ENCODE data around the gene CCDC88C. TPM values are rescaled to one million over a fixed set of nuclear protein-coding genes. Genes with fewer than 3 reads are reported as not detected.

CCDC88C gene
- total and polyA plus RNA-seq, 7 donors, result 0.95 to 45.7 (median 3.9) TPM

DNA sequence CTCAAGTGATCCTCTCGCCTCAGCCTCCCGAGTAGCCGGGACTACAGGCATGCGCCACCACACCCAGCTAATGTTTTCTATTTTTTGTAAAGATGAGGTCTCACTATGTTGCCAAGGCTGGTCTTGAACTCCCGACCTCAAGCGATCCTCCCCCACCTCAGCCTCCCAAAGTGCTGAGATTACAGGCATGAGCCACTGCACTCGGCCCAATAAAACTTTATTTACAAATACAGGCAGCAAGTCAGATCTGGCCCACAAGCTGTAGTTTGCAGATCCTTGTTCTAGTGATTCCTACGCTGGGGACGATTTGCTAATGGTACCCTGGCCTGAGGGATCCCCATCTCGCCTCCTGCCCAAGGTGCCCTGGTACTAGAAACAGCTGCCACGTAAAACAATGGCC lies 74.6 kb downstream of the CCDC88C start:
- H3K4me3 ChIP-seq, result no peak overlapping the region
- WGBS, 2 donors, result 91 to 93% methylated on average over 11 of the region's 11 CpGs
- intact Hi-C loops (cut with DNase I), result no loop called here
- no peaks in the 10 kb centered on the region for H3K27me3 ChIP-seq
- no peaks in the 10 kb centered on the region for H3K4me1 ChIP-seq
- DNase-seq, result no peak
- H3K9me3 ChIP-seq, result no peaks in the 10 kb centered on the region
- no peaks in the 10 kb centered on the region for H3K36me3 ChIP-seq
- TF ChIP-seq EP300 (IDR thresholded peaks at IDR 0.05) (no peak), POLR2A (IDR thresholded peaks at IDR 0.05) (no peak), CTCF (IDR thresholded peaks at IDR 0.05) (no peak), POLR2AphosphoS5 (IDR thresholded peaks at IDR 0.05) (no peak)
- no peak overlapping the region for H3K27ac ChIP-seq

DNA sequence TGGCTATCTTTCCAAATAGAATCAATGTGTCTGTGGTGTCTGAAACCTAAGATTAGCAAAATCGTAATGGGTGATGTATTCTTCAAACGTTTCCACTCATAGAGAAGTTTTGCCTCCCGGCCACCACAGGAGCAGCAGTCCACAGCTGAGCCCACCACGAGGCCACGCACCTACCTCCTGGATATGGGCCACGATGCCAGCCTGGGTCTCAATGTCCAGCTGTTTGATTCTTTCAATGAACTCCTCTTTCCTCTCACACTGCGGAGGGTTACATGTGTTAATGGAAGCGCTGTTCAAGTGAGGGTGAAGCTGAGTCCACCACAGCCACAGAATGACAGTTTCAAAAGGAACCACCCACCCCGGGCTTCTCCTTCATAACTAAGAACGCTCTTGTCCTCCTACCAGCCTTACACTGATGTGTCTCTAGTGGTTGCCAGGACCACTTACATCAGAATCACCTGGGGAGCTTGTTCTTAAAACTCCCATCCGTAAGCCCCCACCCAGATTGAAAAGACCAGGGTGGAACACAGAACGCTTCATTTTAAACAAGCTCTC lies 75.3 kb downstream of the CCDC88C start:
- TF ChIP-seq EP300 (IDR thresholded peaks at IDR 0.05) (no peak), POLR2AphosphoS5 (IDR thresholded peaks at IDR 0.05) (no peak), CTCF (IDR thresholded peaks at IDR 0.05) (no peak), POLR2A (IDR thresholded peaks at IDR 0.05) (no peak)
- intact Hi-C loops (cut with DNase I), result no loop called here
- H3K36me3 ChIP-seq, result no peaks in the 10 kb centered on the region
- H3K9me3 ChIP-seq, result no peaks in the 10 kb centered on the region
- H3K4me3 ChIP-seq, result no peak overlapping the region
- H3K27ac ChIP-seq, result no peak overlapping the region
- H3K4me1 ChIP-seq, result no peaks in the 10 kb centered on the region
- 87 to 90% methylated on average over 12 of the region's 12 CpGs for WGBS, 2 donors
- H3K27me3 ChIP-seq, result no peaks in the 10 kb centered on the region
- DNase-seq, result no peak

DNA sequence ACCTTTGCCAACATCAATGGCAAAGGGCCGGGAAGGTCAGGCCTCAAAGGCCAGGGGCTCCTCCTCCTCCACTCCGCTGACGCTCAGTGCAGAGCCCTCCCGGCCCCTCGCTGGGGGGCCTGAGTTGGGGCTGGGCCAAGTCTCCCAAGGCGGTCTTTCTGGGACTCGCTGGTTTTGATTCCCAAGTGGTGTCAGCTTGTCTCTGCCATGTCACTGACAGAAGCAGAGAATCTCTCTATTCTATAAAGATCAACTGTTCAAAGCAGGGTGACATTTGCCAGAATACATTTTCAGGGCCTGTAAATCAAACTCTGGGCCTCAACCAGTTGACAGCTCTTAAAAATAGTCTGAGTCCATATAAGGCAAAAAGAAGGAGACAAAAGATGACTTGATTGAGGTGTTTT lies 75.9 kb downstream of the CCDC88C start:
- H3K36me3 ChIP-seq, result no peaks in the 10 kb centered on the region
- DNase-seq, result no peak
- no peak overlapping the region for H3K27ac ChIP-seq
- no peaks in the 10 kb centered on the region for H3K4me1 ChIP-seq
- peak in 1 of 4 donors; percentile 10 for TF ChIP-seq POLR2AphosphoS5 (IDR thresholded peaks at IDR 0.05)
- no peak for TF ChIP-seq CTCF (IDR thresholded peaks at IDR 0.05)
- no peak for TF ChIP-seq EP300 (IDR thresholded peaks at IDR 0.05)
- intact Hi-C loops (cut with DNase I), result no loop called here
- no peaks in the 10 kb centered on the region for H3K9me3 ChIP-seq
- no peak overlapping the region for H3K4me3 ChIP-seq
- 84 to 94% methylated on average over 7 of the region's 7 CpGs for WGBS, 2 donors
- H3K27me3 ChIP-seq, result no peaks in the 10 kb centered on the region

GRCh38 chr14:91341334-91341733 lies 76.3 kb downstream of the CCDC88C start:
- Histone ChIP-seq H3K9me3 (no peaks in the 10 kb centered on the region), H3K4me1 (no peaks in the 10 kb centered on the region), H3K27ac (no peak overlapping the region), H3K4me3 (no peak overlapping the region), H3K27me3 (no peaks in the 10 kb centered on the region), H3K36me3 (no peaks in the 10 kb centered on the region)
- TF ChIP-seq POLR2AphosphoS5 (IDR thresholded peaks at IDR 0.05), result no peak
- no peak for TF ChIP-seq CTCF (IDR thresholded peaks at IDR 0.05)
- TF ChIP-seq POLR2A (IDR thresholded peaks at IDR 0.05), result no peak
- no peak for TF ChIP-seq EP300 (IDR thresholded peaks at IDR 0.05)
- WGBS, 2 donors, result 77 to 97% methylated on average over 2 of the region's 2 CpGs
- DNase-seq, result no peak
- intact Hi-C loops (cut with DNase I), result no loop called here
